ENCODE results near the gene RORB.

RORB gene

DNA sequence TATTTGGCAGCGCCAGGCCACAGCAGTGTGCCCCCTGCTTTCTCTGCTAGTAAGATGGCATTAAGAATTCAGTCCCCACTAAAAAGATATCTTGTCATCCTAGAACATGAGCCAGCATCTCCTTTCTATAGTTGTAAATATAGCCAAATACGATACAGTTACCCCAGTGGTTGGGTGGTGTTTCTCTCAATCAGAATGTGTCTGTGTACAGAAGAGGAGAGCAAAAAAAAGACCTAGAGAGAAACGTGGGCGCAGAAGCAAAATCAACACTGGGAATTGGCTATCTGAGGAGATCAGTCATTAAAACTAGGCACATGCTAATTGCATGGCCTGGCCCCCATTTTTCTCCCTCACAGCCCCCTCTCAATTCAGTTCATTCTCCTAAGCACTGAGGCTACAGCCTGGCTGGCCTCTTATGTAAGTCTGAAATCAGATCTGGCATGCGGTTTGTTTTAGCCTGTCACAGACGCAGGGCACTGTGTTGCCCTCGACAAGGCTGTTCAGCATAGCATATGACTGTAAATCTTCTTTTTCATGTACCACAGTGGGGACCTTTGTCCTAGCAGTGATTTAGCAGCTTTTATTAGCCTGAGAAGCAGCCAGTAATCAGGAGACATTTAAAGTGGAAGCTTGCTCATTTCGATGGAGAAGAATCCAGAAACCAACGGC lies 57.8 kb downstream of the RORB start:
- no peak overlapping the region for H3K4me3 ChIP-seq (ENCODE audit: low read depth in 1 of 2, low read length in 2 of 2)
- no peaks in the 10 kb centered on the region for H3K27me3 ChIP-seq (ENCODE audit: low read depth, low read length)
- H3K36me3 ChIP-seq (ENCODE audit: control insufficient read depth in 1 of 2, insufficient read depth in 2 of 2, low read length in 2 of 2), result no peaks in the 10 kb centered on the region
- no peak overlapping the region for H3K27ac ChIP-seq (ENCODE audit: low read length)
- no peaks in the 10 kb centered on the region for H3K4me1 ChIP-seq (ENCODE audit: control insufficient read depth in 1 of 2, insufficient read depth in 2 of 2, low read length in 2 of 2)
- no peaks in the 10 kb centered on the region for H3K9me3 ChIP-seq (ENCODE audit: control insufficient read depth in 1 of 2, low read length in 2 of 2)

DNA sequence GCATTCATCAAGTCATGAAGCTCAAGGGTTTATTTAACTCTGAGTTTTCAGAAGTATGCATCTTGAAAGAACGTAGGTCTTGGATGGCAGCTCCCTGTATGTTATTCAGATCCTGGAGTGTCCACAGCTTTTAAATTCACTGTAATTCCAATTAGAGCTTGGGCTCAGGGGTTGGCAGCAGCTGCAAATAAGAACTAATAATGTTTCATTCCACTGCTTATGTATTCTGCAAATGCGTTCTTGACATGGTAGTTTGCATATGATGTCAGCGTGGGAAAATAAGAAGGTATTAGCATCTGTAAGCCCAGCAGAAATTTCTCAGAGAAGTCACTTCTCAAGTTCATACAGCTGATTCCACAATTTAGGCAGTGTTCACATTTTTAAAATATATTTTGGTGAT lies 58.4 kb downstream of the RORB start:
- Histone ChIP-seq H3K4me3 (ENCODE audit: low read depth in 1 of 2, low read length in 2 of 2) (no peak overlapping the region), H3K27me3 (ENCODE audit: low read depth, low read length) (no peaks in the 10 kb centered on the region), H3K27ac (ENCODE audit: low read length) (no peak overlapping the region), H3K36me3 (ENCODE audit: control insufficient read depth in 1 of 2, insufficient read depth in 2 of 2, low read length in 2 of 2) (no peaks in the 10 kb centered on the region), H3K4me1 (ENCODE audit: control insufficient read depth in 1 of 2, insufficient read depth in 2 of 2, low read length in 2 of 2) (no peaks in the 10 kb centered on the region), H3K9me3 (ENCODE audit: control insufficient read depth in 1 of 2, low read length in 2 of 2) (no peaks in the 10 kb centered on the region)

DNA sequence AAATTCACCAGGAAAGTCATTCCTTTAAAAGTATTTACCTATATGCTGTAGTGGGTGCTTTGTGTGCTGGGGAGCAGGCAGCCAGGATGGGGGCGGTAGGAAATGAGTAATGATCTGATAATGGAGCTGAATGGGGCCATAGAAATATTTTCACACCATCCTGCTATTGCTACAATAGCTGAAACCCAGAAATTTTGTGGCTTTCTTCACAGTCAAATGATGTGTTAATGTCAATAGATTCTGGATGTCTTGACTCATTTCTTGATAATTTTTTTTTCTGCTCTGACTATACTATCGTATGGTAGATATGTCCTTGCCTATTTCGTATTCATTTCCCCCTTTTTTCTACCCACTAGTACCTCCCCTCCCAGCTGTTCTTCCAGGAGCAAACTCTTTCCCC lies 59.5 kb downstream of the RORB start:
- Histone ChIP-seq H3K27ac (ENCODE audit: low read length) (no peak overlapping the region), H3K4me3 (ENCODE audit: low read depth in 1 of 2, low read length in 2 of 2) (no peak overlapping the region), H3K4me1 (ENCODE audit: control insufficient read depth in 1 of 2, insufficient read depth in 2 of 2, low read length in 2 of 2) (no peaks in the 10 kb centered on the region), H3K9me3 (ENCODE audit: control insufficient read depth in 1 of 2, low read length in 2 of 2) (no peaks in the 10 kb centered on the region), H3K27me3 (ENCODE audit: low read depth, low read length) (no peaks in the 10 kb centered on the region), H3K36me3 (ENCODE audit: control insufficient read depth in 1 of 2, insufficient read depth in 2 of 2, low read length in 2 of 2) (no peaks in the 10 kb centered on the region)

DNA sequence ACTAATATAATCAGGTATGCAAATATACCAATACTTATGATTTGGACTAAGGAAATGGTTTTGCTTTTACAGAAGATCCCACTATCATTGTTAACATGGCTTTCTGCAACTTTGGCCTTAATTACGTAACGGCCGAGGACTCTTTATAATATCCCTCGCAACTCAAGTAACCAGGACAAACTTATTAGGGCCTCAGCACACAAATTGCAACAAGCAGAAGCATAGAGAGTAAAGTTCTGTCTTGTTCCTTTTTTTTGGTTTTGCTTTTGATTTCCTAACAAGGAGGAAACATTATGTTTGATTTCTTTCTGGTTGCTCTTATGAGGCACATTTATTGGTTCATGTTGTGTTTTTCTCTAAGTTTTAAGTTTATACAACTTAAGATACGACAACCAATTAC lies 60.4 kb downstream of the RORB start:
- Histone ChIP-seq H3K4me1 (ENCODE audit: control insufficient read depth in 1 of 2, insufficient read depth in 2 of 2, low read length in 2 of 2) (no peaks in the 10 kb centered on the region), H3K36me3 (ENCODE audit: control insufficient read depth in 1 of 2, insufficient read depth in 2 of 2, low read length in 2 of 2) (no peaks in the 10 kb centered on the region), H3K9me3 (ENCODE audit: control insufficient read depth in 1 of 2, low read length in 2 of 2) (no peaks in the 10 kb centered on the region), H3K27me3 (ENCODE audit: low read depth, low read length) (no peaks in the 10 kb centered on the region), H3K4me3 (ENCODE audit: low read depth in 1 of 2, low read length in 2 of 2) (no peak overlapping the region), H3K27ac (ENCODE audit: low read length) (no peak overlapping the region)

DNA sequence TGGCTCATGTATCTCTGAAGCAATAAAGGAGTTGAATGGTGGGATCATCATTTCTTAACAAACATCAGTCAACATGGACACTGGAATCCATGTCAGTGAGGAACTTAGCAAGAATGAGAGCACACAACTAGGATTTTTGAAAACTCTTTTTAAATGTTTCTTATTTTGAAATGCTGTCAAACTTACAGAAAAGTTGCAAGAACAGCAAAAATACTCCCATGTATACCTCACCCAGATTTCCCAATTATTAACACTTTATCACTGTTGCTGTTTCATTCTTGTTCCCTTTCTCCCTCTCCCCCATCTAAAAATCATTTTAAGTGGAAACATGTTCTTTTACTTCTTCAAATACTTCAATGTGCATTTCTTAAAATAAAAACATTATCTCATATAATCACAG lies 65.5 kb downstream of the RORB start:
- Histone ChIP-seq H3K9me3 (ENCODE audit: control insufficient read depth in 1 of 2, low read length in 2 of 2) (no peaks in the 10 kb centered on the region), H3K27me3 (ENCODE audit: low read depth, low read length) (no peaks in the 10 kb centered on the region), H3K4me1 (ENCODE audit: control insufficient read depth in 1 of 2, insufficient read depth in 2 of 2, low read length in 2 of 2) (no peaks in the 10 kb centered on the region), H3K4me3 (ENCODE audit: low read depth in 1 of 2, low read length in 2 of 2) (no peak overlapping the region), H3K36me3 (ENCODE audit: control insufficient read depth in 1 of 2, insufficient read depth in 2 of 2, low read length in 2 of 2) (no peaks in the 10 kb centered on the region), H3K27ac (ENCODE audit: low read length) (no peak overlapping the region)

DNA sequence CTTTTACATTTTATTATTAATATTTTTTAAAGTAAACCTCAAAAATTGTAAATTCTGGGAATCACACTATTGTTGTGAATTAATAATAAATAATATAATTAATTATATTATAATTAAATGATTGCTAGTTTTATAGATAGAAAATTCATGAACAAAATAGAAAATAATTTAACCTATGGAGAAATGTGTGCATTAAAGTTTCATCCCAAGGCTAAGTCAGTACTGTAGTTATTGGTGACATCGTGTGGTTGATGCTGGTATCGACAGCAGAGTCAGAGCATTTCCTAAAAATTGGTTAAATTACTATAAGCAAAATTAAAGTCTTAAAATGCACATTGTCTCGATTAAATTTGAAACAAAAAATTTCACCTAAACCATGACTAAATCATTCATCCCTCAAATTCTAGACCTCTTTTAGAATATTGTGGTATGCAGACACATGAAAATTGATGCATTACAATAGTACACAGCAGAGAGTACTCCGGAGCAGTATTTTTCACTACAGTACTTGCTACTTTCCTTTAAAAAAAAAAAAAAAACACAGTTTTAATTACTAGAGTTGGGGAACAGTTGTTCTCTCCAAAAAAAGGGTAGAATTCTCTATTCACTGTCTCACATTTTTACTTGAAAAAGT lies 73.9 kb downstream of the RORB start:
- no peak overlapping the region for H3K4me3 ChIP-seq (ENCODE audit: low read depth in 1 of 2, low read length in 2 of 2)
- H3K9me3 ChIP-seq (ENCODE audit: control insufficient read depth in 1 of 2, low read length in 2 of 2), result no peaks in the 10 kb centered on the region
- no peaks in the 10 kb centered on the region for H3K27me3 ChIP-seq (ENCODE audit: low read depth, low read length)
- no peaks in the 10 kb centered on the region for H3K36me3 ChIP-seq (ENCODE audit: control insufficient read depth in 1 of 2, insufficient read depth in 2 of 2, low read length in 2 of 2)
- no peaks in the 10 kb centered on the region for H3K4me1 ChIP-seq (ENCODE audit: control insufficient read depth in 1 of 2, insufficient read depth in 2 of 2, low read length in 2 of 2)
- H3K27ac ChIP-seq (ENCODE audit: low read length), result no peak overlapping the region

DNA sequence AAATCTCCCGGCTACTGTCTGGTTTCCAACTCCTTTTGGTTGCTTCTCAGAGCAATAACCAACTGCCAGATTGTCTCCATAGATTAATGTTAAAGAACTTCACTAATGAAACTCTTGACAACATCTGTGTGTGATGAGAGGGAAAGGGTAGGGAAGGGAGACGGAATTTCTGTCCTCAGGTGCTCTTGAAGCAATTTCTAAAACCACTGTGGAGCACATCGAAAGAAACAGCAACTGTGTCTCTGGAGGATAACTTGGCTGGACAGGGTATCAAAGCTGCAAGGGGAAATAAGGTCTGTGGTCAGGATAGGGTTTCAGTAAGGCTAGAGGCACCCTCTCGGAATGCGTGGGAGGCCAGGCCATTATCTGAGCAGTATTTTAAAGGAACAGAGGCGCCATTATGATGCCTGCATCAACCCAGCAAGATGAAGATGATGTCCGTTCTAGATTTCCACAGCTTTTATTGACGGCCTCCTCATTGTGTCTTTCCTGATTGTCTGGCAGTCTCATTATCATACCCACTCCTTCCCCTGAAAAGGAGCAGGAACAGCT lies 76.6 kb downstream of the RORB start:
- Histone ChIP-seq H3K4me1 (ENCODE audit: control insufficient read depth in 1 of 2, insufficient read depth in 2 of 2, low read length in 2 of 2) (no peaks in the 10 kb centered on the region), H3K4me3 (ENCODE audit: low read depth in 1 of 2, low read length in 2 of 2) (no peak overlapping the region), H3K36me3 (ENCODE audit: control insufficient read depth in 1 of 2, insufficient read depth in 2 of 2, low read length in 2 of 2) (no peaks in the 10 kb centered on the region), H3K9me3 (ENCODE audit: control insufficient read depth in 1 of 2, low read length in 2 of 2) (no peaks in the 10 kb centered on the region), H3K27me3 (ENCODE audit: low read depth, low read length) (no peaks in the 10 kb centered on the region), H3K27ac (ENCODE audit: low read length) (no peak overlapping the region)

DNA sequence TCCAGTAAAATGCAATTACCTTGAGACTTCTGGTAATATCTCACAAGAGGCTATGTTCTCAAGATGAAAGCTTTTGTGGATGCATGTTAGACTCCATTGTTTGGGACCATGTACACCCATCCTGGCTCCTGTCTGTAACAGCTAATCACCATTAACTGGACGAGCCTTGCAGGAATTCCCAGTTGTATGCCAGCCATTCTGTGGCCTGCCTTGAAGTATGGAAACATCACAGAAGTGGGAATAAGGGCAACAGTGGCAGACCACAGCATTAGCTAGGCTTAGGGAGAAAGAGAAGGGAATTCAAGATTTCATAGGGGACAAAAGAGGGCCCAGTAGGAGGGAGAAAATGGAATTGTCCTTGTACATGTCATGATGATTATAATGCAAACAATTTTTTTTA lies 79.0 kb downstream of the RORB start:
- Histone ChIP-seq H3K4me1 (ENCODE audit: control insufficient read depth in 1 of 2, insufficient read depth in 2 of 2, low read length in 2 of 2) (no peaks in the 10 kb centered on the region), H3K4me3 (ENCODE audit: low read depth in 1 of 2, low read length in 2 of 2) (no peak overlapping the region), H3K36me3 (ENCODE audit: control insufficient read depth in 1 of 2, insufficient read depth in 2 of 2, low read length in 2 of 2) (no peaks in the 10 kb centered on the region), H3K9me3 (ENCODE audit: control insufficient read depth in 1 of 2, low read length in 2 of 2) (no peaks in the 10 kb centered on the region), H3K27ac (ENCODE audit: low read length) (no peak overlapping the region), H3K27me3 (ENCODE audit: low read depth, low read length) (no peaks in the 10 kb centered on the region)

DNA sequence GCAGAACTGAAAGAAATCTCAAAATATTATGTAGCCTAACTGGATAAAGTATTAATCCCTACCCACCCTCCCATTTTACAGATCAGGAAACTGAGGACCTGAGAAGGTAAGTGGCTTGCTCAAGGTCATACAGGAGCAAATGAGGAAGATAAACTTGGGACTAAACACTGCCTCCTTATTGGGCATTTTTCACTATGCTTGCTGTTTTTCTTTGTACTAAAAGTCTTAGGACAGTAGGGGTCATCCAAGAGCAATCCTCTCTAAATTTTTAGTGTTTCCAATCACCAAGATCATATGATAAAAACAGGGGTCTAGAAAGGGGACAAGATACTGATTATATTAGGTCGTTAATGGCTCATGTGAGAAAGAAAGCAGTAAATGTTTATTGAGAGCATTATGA lies 80.8 kb downstream of the RORB start:
- H3K27ac ChIP-seq (ENCODE audit: low read length), result no peak overlapping the region
- H3K27me3 ChIP-seq (ENCODE audit: low read depth, low read length), result no peaks in the 10 kb centered on the region
- no peaks in the 10 kb centered on the region for H3K4me1 ChIP-seq (ENCODE audit: control insufficient read depth in 1 of 2, insufficient read depth in 2 of 2, low read length in 2 of 2)
- H3K36me3 ChIP-seq (ENCODE audit: control insufficient read depth in 1 of 2, insufficient read depth in 2 of 2, low read length in 2 of 2), result no peaks in the 10 kb centered on the region
- H3K4me3 ChIP-seq (ENCODE audit: low read depth in 1 of 2, low read length in 2 of 2), result no peak overlapping the region
- no peaks in the 10 kb centered on the region for H3K9me3 ChIP-seq (ENCODE audit: control insufficient read depth in 1 of 2, low read length in 2 of 2)

DNA sequence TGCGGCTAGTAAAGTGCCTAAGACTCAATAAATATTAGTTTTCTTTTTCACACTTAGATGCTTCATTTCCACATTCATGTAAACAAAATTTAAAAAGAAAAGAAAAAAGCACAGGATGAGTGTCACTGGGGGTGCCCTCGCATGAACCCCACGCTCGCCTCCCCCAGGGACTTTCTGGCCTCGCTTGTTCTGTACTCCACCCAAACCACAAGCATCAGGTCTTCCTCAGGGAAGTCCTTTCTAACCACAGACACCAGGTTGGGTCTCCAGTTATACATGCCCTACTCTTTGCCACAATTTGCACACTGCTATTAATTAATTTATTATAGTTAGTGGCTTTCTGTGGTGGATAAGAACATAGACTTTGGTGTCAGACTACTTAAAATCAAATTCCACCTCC lies 92.4 kb downstream of the RORB start:
- Histone ChIP-seq H3K4me1 (ENCODE audit: control insufficient read depth in 1 of 2, insufficient read depth in 2 of 2, low read length in 2 of 2) (no peaks in the 10 kb centered on the region), H3K9me3 (ENCODE audit: control insufficient read depth in 1 of 2, low read length in 2 of 2) (no peaks in the 10 kb centered on the region), H3K27ac (ENCODE audit: low read length) (no peak overlapping the region), H3K36me3 (ENCODE audit: control insufficient read depth in 1 of 2, insufficient read depth in 2 of 2, low read length in 2 of 2) (no peaks in the 10 kb centered on the region), H3K4me3 (ENCODE audit: low read depth in 1 of 2, low read length in 2 of 2) (no peak overlapping the region), H3K27me3 (ENCODE audit: low read depth, low read length) (no peaks in the 10 kb centered on the region)

DNA sequence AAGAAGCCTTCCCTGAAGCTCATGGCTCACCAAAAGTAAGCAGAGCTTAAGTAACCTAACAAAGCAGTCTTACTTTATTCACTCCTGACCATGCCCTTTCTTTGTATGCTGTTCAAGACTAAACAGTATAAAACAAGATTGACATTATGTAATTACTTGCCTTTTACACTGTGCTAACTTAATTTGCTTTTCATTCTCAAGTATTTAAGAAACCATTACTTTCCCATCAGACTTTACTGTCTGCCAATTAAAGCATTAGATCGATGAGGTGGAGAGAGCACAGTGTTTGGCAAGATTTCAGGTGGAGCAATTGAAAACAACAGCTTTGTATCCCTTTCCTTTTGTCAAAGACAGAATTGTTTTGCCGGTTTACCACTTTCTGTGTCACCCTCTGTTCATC lies 98.2 kb downstream of the RORB start:
- no peaks in the 10 kb centered on the region for H3K4me1 ChIP-seq (ENCODE audit: control insufficient read depth in 1 of 2, insufficient read depth in 2 of 2, low read length in 2 of 2)
- H3K9me3 ChIP-seq (ENCODE audit: control insufficient read depth in 1 of 2, low read length in 2 of 2), result no peaks in the 10 kb centered on the region
- H3K36me3 ChIP-seq (ENCODE audit: control insufficient read depth in 1 of 2, insufficient read depth in 2 of 2, low read length in 2 of 2), result no peaks in the 10 kb centered on the region
- H3K27ac ChIP-seq (ENCODE audit: low read length), result no peak overlapping the region
- H3K27me3 ChIP-seq (ENCODE audit: low read depth, low read length), result no peaks in the 10 kb centered on the region
- H3K4me3 ChIP-seq (ENCODE audit: low read depth in 1 of 2, low read length in 2 of 2), result no peak overlapping the region

DNA sequence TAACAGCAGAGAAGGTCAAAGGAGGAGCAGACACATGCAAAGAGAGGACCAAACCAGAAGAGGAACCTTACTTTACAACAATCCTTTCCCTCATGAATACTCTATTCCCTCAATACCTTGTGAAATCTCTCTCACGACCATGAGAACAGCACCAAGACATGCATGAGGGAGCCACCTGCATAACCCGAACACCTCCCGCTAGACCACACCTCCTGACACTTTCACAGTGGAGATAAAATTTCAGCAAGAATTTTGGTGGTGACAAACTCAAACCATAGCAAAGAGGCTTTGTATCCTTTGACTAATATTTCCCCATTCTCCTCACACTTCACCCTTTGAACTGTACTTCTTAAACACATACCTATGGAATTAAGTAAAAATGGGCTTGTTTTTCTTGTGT lies 101.7 kb downstream of the RORB start:
- no peaks in the 10 kb centered on the region for H3K9me3 ChIP-seq (ENCODE audit: control insufficient read depth in 1 of 2, low read length in 2 of 2)
- H3K36me3 ChIP-seq (ENCODE audit: control insufficient read depth in 1 of 2, insufficient read depth in 2 of 2, low read length in 2 of 2), result no peaks in the 10 kb centered on the region
- H3K4me1 ChIP-seq (ENCODE audit: control insufficient read depth in 1 of 2, insufficient read depth in 2 of 2, low read length in 2 of 2), result no peaks in the 10 kb centered on the region
- H3K4me3 ChIP-seq (ENCODE audit: low read depth in 1 of 2, low read length in 2 of 2), result no peak overlapping the region
- no peak overlapping the region for H3K27ac ChIP-seq (ENCODE audit: low read length)
- no peaks in the 10 kb centered on the region for H3K27me3 ChIP-seq (ENCODE audit: low read depth, low read length)

All from muscle layer of duodenum (tissue), 2 donors.